GM20431 (cell line): Measurements from ENCODE around the gene TMCO5A.
"Not testable (repeated sequence)": the region's sequence is repeated elsewhere in the genome, so short reads cannot be mapped to it uniquely, and the experiment has no call there.

Source experiments
- in situ Hi-C: fragments of 300-500 bp; cut with MseI, MboI; formaldehyde crosslinking; loops from one replicate; pipeline ENCODE4 v1.15.0; 2020; ENCODE audit warnings: low sequenced_read_pairs; ENCODE audit not compliant: unreplicated experiment

The TMCO5A gene

DNA sequence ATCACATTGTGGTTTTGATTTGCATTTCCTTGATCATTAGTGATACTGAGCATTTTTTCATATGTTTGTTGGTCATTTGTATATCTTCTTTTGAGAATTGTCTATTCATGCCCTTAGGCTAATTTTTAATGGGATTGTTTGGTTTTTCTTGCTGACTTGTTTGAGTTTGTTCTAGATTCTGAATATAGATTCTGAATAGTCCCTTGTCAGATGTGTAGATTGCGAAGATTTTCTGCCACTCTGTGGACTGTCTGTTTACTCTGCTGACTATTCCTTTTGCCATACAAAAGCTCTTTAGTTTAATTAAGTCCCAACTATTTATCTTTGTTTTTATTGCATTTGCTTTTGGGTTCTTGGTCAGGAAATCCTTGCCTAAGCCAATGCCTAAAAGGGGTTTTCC lies 26.3 kb downstream of the TMCO5A start:
- in situ Hi-C loops = not testable (repeated sequence)

DNA sequence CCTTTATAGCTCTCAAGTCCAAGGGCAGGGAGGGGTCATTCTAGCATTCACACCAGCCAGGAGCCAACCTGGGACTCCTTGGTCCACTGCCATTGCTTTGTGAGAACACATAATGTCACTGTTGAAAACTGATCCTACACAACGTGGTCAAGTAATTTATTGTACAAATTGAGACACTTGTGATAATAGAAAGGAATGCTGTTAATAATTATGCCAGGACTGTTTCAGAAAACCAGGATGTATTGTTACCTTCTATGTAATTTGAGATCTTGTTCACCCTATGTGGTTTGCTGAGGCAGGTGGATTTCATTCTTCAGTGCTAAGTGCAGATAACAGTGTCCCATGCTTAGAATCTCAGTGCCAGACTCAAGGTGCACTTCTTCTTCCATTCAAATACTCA lies 33.3 kb downstream of the TMCO5A start:
- in situ Hi-C loops = no loop called here

DNA sequence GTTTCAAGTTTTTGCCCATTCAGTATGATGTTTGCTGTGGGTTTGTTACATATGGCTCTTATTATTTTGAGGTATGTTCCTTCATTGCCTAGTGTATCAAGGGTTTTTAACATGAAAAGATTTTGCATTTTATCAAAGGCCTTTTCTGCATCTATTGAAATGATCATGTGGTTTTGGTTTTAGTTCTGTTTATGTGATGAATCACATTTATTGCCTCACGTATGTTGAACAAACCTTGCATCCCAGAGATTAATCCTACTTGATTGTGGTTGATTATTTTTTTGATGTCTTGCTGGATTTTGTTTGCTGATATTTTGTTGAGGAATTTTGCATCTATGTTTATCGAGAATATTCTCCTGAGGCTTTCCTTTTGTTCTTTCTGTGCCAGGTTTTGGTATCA lies 39.4 kb downstream of the TMCO5A start:
- in situ Hi-C loops = no loop called here

DNA sequence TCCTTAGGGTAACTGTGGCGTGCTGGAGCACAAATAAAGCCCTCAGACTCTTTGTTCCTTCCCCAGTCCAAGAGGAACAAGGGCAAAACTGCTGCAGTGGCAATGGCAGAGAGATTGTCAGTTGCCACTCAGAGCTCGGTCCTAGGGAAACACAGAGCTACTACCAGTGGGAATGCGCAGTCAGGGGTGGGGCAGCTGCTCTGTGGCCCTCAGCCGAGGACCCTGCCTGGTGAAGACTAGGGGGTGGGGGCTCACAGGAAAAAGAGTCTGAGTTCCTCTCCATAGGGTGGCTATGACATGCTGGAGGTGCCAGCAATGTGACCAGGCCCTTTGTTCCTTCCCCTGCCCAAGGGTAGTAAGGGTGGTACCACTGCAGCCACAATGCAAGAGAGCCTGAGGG lies 43.8 kb downstream of the TMCO5A start:
- in situ Hi-C loops = loop anchor here (25.0 kb wide), 1 partner anchor 709 kb away; no protein-coding TSS in a partner anchor

DNA sequence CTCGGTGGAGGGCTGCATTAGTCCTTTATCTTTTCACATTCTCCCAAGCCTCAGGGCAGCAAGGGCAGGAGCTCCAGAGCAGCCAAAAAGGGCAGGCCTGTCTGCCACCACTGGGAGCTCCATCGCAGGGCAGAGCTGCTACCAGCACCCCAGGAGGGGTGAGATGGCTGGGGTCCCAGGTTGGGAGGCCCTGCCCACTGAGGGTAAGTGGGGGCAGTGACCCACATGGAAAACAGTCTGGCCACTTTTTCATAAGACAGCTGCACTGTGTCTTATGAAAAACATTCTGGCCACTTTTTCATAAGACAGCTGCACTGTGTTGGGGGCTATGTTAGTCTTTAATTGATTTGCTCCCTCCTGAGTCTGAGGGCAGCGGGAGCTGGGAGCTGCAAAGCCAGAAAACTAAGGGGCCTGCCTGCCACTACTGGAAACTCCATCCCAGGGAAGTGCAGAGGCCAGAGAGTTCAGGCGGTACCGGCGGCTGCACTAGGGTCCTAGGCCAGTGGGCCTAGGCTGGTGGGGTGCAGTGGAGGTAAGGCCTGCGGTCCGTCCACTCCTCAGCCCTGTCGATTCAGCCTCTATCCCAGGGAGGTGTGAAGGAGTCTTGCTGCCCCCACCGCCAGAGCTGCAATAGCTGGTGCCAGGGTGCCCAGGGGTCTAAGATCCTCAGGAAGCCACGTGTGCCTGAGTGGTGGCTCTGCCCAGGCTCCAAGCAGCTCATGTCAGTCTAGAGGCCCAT lies 45.4 kb downstream of the TMCO5A start:
- in situ Hi-C loops = loop anchor here (25.0 kb wide), 1 partner anchor 707 kb away; no protein-coding TSS in a partner anchor

DNA sequence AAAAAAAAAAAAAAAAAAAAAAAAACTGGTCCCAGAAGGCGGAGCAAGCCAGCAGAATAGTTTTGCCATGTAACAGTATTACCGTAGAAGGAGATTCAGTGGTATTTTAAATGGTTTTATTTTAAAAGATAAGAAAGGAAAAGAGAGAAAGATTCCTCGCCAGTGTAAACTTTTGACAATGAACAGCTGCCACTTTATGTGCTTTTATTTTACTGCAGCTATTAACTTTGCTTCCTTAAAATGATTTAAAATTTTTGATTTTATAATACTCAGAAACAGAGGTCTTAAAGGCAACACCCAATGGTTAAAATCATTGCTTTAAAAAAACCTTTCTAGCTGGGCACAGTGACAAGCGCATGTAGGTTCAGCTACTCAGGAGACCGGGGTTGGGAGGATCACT lies 46.8 kb downstream of the TMCO5A start:
- in situ Hi-C loops = loop anchor here (25.0 kb wide), 1 partner anchor 706 kb away; no protein-coding TSS in a partner anchor

DNA sequence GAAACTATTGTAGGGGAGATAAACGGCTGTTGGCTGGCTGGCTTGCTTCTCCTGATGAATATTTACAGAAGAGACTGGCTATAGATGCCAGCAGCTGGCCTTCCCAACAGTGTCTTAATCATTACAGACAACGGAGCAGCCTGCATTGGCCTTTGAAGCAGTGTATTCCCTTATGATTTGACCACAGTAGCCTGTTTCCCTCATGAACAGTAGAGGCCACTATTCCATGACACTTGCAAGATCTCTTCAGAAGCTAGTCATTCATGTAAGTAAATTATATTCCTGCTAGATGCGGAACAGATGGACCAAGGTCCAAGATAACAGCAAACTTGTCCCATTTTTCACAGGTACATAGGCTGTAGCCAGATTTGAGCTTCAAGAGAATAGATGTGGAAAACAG lies 47.3 kb downstream of the TMCO5A start:
- in situ Hi-C loops = loop anchor here (25.0 kb wide), 1 partner anchor 706 kb away; no protein-coding TSS in a partner anchor

DNA sequence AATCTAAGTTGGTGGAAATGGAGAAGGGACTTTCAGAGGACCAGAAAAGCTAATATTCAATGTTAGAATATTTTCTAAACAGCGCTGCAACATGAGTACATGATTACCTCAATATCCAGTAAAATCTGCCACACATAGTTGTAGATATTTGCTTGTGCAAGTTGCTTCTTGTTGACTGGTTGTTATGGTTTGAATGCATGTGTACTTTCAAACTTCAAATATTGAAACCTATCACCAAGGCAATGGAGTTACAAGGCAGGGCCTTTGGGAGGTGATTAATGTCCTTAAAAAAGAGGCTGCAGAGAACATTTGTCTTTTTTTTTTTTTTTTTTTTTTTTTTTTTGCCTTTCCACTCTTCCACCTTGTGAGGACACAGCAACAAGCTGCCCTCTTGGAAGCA lies 49.9 kb downstream of the TMCO5A start:
- in situ Hi-C loops = loop anchor here (25.0 kb wide), 1 partner anchor 703 kb away; no protein-coding TSS in a partner anchor

DNA sequence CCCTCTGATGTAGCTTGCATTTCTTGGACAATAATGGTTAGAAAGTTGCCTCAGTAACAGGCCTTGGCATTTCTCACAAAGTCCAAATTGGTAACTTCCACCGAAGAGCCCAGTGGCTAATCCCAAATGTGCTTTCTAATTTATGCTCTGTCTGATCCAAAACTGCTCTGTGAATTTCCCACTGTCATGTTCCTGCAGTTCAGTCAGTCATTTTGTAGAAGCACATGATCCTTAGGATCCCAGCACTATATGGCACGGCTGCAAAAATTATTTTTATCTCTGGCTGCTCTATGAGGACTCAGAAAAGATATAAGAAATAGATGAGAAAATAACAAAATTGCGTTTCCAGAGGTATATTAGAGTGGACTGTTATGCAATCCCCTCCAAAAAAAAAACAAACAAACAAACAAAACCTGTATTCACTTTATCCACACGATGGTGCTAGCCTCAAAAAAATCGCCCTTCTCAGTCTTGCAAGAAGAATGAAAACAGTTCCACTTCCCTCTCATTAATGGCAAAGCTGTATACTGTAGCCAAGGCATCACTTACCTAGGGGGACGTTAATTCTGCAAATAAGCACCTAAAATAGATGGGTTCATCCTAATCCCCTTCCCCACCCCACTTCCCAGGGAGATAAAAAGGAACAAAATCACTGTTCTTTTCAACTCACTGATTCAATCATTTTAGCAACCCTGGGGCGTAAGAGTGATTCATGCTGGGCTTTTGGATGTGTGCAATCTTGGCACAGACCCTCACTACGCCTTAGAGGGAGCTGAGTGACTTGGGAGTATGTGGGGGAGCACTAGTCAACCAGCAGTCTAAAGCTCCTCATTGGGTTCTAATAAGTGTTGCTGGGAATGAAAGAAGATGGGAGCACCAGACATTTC lies 61.3 kb downstream of the TMCO5A start:
- in situ Hi-C loops = loop anchor here (25.0 kb wide), 1 partner anchor 692 kb away; no protein-coding TSS in a partner anchor
